IPS DF 19.7 (cell line): ENCODE measurements around the gene LMAN2.
"Not testable (repeated sequence)": the region's sequence is repeated elsewhere in the genome, so short reads cannot be mapped to it uniquely, and the experiment has no call there.

Experiments
- DNase-seq: peaks from one replicate; pipeline ENCODE4 v3.0.0-alpha.2; 2013; ENCODE audit warnings: low read depth, low spot score

The LMAN2 gene

DNA sequence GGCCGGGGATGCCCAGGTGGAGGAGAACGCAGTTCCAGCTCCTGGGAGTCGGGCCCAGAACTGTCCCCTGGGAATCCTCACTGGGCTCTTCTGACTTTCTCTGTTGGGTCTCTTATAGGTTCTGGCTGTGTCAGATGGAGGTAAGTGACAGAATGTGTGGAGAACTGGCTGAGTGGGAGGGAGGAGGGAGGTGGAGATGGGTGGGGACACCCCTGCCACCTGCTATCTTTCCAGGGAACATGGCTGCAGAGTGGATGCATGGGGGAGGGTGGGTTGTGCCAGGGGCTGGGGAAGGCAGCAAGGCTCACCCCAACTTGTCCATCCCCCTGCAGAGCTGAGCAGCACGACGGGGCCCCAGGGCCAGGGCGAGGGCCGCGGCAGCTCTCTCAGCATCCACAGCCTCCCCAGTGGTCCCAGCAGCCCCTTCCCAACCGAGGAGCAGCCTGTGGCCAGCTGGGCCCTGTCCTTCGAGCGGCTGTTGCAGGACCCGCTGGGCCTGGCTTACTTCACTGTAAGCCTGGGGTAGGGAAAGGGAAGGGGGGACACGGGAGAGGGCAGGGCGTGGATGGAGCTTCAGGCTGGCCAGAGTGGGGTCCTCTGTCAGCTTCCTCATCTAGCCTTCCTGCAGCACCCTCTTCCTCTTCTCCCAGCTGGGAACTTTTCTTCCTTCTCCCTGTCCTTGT is 14.5 kb upstream of the LMAN2 start:
- DNase-seq: no peak

DNA sequence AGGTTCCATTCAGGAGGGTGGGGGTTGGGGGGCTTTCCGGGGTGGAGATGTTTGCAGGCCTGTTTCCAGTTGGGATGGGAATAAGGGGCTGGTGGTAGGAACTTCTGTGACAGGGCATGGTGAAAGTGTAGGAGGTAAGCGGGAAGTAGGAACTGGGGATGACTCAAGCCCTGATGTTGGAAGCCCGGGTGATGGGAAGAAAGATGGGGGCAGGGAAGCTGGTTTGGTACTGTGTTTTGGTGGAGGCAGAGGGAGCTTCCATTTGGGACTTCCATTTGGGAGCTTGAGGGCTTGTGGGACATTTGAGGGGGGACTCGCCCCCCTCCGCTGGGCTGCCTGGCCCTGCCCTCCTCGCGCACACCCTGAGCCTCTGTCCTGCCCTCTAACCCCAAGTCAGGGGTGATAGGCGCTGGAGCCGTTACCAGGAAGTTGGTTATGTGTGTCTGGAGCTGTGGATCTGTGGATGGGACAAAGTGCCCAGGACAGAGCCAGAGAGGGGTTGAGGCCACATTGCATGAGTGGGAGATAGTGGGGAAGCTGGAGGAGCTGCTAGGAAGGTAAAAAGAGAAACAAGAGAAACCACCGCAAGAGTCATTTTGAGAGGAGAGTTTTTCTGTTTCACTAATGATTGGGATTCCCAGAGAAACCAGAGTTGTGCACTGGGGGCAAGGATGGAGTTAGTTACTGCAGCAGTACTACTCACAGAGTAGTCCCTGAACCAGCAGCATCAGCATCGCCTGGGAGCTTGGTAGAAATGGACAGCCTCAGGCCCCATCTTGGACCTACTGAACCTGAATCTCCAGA is 12.9 kb upstream of the LMAN2 start:
- no peak for DNase-seq

DNA sequence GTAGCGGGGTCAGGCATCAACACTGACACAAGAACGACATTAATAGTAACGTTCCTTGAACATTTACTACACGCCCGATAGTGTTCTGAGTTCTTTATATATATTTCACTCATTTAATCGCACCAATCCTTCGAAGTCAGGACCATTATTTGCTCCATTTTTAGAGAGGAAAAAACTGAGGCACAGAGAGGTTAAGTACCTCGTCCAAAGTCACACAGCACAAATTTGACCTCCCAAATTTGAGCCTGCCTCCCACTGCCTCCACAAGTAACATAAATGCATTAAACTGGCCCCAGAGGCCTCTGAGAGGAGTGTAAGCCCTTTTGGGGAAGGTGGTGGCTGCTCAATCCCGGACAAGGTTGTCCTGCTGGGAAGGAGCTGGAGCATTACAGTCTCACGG is 12.1 kb upstream of the LMAN2 start:
- no peak for DNase-seq

DNA sequence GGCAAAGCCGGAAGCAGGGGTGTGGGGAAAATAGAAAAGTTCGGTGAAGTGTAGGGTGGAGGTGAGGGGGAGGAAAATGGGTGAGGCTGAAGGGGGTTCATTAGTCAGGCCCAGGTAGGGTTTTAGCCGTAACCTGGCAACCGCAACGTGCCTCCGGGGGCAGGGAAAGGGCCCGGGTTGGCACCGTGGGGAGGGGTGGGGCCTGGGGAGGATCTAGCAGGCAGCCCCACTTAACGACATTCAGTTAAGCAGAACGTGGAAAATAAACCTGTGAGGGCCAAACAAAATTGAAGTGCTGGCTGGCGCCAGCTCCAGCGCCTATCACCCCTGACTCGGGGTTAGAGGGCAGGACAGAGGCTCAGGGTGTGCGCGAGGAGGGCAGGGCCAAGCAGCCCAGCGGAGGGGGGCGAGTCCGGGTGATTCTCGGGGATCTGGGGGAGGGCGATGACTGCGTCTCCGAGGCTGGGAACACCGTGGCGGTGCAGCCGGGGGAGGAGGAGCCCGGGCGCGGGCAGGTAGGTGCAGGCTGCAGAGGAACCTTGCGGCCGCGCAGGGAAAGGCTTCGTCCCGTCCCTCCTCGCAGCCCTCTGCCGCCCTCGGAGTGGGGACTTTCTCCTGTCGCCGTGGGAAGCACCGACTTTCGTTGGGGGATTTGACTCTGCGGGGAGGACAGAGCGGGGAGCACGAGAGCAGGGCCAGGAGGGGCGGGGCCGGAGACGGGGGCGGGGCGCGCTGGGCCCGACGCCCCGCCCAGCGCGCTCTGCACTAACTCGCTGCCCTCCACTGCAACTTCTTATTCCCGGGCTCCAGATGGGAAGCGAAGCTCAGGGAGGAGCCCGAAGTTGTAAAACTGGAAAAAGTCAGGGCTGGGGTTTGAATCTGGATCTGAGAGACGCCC is 11.4 kb upstream of the LMAN2 start:
- no peak for DNase-seq

DNA sequence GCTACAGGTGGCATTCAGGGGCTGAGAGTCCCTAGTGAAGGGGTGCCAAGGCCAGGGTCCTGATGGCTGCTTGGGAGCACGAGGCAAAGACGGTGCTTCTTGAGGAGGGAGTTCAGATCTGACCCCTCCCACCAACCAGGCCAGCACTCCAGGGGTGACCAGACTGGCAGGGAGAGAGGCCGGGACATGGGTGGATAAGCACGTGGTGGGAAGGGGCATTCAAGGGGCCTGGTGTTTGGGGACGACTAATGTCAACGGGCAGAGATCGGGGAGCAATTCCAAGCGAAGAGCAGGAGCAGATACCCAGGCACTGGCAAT is 10.8 kb upstream of the LMAN2 start:
- DNase-seq: no peak

DNA sequence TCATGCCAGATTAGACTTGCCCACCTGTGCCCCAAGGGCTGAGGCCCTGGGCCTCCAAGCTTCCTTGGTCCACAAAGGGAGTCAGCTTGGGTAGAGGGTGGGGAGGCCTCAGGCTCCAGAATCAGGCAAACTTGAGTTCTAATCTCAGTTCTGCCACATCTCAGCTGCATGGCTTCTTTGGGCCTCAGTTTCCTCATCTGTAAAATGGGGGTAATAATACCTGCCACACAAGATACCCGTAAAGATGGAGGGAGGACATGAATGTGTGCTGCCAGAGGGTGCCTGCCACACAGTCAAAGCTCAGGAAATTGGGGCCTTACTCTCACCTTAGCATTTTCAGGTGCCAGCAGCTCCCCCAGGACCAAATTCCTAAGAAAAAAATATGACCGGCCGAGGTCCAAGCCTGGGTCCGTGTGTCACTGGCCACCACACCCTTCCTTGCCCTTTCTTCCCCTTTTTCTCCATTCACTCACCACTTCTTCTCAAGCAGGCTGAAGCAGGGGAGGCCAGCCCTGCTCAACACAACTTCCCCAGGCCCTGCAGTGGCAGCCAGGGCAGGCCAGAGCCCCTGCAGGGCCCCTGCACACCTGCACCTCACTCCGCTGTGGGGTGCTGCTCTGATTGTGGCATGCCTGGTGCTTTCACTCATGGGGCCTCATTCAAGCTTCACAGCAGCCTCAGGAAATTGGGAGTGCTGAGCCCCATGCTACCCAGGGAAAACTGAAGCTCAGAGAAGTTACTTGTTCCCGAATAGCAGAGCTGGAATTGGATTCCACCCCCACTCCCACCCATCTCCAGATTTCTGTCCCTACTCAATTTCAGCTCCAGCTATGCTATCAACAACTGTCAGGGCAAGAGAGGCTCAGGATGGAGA is 10.2 kb upstream of the LMAN2 start:
- no peak for DNase-seq

DNA sequence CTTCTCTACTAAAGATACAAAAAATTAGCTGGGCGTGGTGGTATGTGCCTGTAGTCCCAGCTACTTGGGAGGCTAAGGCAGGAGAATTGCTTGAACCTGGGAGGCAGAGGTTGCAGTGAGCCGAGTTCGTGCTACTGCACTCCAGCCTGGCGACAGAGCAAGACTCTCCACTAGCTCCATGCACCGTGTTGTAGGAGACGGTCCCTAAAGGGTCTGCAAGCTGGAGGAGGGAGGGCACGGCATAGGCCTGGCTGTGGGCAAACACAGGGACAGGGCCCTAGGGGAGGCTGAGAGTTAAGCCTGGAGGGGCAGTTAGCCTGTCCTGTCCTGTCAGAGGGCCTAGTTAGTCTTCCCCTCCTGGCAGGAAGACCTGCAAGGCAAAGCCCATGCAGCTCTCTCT is 9.3 kb upstream of the LMAN2 start:
- not testable (repeated sequence) for DNase-seq

DNA sequence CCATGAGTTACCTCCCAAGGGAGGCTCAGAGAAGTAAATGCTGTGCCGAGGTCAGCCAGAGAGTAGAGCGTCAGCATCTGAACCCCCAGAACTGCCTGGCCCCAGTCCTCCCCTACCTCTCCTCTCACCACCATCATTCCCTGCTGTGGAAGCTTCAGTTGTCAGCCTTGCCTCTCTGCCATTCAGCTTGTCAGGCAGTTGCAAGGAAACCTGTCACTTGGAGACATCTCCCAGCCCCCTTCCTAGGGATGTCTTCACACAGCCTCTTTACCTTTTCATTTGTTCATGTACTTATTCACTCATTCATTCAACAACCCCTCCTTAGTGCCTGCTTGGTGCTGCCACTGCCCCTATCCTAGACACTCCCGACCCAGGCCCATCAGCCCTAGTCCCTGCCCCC is 8.4 kb upstream of the LMAN2 start:
- DNase-seq: no peak

DNA sequence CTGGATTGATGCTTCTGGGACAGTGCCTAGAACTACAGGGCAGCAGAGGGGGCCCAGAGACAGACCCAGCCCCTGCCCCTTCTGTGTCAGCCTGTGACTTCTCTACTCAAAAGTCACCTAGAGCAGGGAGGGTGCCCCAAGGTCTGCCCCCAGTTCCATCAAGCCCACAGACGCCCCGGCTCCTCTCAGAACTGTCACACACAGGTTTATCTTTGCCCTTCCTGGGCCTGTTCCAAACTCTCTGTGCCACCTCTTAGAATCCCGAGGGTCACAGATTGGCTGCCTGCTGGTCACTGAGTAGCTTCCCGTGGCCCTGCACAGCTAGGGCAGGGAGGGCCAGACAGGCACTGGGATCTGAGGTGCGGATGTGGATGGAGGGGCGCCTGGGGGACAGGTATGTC is 8.0 kb upstream of the LMAN2 start:
- DNase-seq: no peak

DNA sequence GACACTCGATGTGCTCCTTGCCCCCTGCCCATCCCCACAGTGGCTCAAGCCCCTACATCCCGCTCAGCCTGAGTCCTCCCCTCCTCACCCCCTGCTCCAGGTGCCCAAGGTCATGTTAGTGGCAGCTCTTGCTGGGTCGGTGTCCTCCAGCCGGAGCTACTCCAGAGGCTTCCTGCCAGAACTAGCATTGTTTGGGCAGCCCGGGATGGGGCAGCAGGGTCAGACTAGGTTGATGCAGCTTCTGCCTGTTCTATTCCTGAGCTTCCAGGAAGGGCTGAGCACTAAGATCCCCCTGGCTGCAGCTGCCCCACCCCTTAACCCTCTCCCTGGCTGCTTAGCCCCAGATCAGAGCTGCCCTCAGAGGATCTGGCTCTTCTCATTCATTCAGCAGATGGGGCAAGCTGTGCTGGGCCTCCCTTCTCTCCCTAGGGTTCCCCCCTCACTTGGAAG is 6.9 kb upstream of the LMAN2 start:
- DNase-seq: no peak

DNA sequence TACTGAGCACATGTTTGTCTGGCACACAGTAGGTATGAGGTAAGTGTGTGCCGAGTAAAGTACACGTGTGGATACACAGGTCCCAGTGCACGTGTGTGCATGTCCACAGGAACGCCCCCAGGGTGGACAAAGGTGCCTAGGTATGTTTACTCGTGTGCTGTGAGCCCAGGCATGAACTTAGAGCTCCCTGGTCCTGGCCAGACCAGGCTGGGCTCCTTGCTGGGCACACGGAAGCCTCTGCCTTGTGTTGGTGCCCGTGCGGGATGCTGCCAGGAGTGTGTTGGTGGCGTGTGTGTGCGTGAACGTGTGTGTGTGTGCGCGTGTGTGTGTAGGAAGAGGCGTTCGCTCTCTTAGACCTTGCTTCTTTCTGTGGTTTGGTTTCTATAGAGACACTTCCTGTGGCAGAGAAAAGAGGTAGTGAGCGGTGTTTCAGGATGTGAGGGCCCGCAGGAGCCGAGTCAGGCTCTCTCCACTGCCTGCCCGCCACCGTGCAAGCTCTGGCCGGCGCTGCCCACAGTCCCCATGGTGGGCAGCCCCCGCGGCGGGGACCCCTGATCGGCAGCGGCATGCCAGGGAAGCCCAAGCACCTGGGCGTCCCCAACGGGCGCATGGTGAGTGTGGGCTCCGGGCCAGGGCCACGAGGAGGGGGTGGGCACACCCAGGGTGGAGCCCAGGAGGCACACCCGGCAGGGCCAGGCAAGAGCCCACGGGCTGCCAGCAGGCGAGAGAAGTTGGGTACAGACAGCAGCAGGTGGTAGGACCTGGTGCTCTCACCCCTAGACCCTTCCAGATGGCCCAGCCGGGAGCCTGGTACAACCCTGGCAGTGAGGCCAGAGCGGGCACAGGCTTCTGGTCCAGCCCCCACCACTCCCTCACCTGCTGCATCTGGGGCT is 6.2 kb upstream of the LMAN2 start, which contains the start of gene RGS14:
RGS14 (plus strand) TSS at position 466 of the 893 bp plus-strand sequence; CDS start at position 567, 101 bp downstream.
- DNase-seq: no peak

DNA sequence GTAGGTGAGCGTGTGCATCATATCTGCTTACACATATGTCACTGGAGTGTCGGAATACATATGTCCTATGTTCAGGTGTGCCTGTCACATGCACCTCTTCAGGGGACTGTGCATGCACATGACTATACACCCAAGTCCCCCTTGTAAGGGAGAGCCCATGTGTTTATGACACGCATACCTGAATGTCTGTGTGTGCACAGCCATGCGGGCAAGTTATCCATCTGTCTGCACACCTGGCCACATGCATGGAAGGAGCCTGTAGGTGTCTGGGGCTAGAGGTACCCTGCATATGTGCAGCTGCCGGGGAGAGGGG is 5.6 kb upstream of the LMAN2 start:
- no peak for DNase-seq

DNA sequence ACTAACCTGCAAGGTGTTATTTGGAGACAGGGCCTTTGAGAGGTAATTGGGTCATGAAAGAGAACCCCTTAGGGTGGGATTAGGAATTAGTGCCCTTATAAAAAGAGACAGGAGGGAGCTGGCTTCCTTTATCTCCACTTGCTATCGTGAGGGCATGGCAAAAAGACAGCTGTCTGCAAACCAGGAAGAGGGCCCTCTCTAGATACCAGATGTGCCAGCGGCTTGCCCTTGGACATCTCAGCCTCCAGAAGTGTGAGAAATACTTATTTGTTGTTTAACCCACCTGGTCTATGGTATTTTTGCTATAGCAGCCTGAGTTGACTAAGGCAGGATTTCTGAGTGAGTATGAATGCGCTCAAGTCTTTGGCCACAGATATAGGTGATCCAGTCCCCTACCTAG is 5.3 kb upstream of the LMAN2 start:
- no peak for DNase-seq

DNA sequence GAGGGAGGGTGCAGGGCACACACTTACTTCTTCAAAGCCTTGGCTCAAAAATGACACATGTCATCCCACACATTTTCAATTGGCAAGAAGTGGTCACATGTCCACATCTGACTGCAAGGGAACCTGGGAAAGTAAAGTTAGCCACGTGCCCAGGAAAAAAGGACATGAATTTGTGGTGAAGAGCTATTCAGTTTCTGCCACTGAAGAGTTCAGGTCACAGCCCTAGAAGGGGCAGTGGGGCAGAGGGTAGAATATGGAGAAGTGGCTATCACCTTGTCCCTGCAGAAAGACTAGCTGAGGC is 4.3 kb upstream of the LMAN2 start:
- no peak for DNase-seq

DNA sequence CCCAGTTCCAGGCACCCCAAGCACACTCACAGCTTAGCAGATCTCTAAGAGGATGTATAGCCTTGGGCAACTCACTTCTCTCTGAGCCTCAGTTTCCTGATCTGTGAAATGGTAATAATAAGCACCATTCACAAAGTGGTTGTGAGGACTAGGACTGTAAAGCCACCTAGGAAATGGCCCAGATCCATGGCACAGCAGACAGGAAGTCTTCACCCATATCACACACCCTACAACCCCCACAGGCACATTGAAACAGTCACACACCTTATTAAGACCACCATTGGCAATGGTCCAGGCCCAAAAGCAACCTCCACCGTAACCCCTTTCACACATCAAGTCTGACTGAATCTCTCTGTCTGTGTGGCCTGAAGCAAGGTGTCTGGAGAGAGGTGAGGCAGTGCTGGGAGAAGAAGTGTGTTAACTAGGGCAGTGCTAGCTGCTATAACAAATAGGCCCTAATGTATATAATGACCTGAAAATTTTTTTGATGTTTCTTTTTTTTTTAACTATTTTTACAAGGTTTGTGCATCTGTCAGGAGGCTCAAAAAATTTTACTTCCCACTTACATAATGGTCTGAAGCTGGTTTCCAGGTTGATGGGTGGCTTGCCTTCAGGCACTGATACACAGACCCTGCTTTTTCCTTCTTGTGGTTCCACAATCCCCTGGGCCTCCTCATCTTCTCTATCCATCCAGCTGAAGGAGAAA is 3.8 kb upstream of the LMAN2 start:
- no peak for DNase-seq

DNA sequence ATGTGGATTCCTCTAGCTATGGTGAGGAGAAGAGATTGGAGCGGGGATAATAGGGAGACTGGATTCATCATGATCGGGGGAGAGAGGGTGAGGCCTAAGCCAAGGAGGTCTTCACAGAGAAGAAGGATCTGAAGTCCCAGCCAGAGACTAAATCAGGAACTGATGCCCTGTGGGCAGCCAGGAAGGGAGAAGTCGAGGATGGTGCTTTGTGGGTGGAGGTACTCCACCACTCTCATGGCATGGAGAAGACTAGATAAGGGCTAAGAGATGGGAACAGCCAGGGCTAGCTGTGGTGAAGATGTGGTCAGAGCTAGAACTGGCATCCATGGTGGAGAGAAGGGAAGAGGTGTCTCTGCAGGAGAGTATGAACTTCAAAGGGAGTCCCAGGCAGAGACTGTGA is 3.2 kb upstream of the LMAN2 start:
- no peak for DNase-seq

DNA sequence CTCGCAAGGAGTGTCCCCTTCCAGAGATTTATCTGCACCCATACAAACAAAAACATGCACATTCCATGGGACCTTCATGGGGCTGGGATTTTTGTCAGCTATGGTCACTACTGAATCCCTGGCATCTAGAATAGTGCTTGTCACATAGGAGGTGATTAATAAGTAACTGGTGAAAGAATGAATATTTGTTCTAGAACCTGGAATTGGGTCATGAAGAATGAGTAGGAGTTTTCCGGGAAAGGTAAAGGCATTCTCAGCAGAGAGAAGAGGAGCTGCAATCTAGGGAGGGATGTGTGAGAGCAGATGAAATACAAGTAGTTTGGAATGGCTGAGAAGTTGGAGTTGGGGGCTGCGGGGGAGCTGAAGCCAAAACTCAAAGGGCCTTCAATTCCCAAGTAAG is 2.8 kb upstream of the LMAN2 start:
- DNase-seq: no peak

DNA sequence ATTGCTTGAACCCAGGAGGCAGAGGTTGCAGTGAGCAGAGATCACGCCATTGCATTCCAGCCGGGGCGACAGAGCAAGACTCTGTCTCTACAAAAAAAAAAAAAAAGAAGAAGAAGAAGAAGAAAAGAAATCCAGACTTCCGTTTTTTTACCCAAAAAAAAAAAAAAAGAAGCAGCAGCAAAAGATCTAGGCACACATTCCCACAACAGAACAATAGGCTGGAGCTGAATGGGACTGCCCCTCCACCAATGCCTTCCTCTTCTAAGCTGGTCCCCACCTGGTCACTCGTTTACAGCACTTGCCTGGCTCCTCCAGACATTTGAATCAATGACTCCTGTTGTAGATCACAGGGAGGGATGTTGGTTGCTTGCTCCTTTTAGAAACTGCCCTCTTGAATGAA is 1.6 kb upstream of the LMAN2 start:
- no peak for DNase-seq

DNA sequence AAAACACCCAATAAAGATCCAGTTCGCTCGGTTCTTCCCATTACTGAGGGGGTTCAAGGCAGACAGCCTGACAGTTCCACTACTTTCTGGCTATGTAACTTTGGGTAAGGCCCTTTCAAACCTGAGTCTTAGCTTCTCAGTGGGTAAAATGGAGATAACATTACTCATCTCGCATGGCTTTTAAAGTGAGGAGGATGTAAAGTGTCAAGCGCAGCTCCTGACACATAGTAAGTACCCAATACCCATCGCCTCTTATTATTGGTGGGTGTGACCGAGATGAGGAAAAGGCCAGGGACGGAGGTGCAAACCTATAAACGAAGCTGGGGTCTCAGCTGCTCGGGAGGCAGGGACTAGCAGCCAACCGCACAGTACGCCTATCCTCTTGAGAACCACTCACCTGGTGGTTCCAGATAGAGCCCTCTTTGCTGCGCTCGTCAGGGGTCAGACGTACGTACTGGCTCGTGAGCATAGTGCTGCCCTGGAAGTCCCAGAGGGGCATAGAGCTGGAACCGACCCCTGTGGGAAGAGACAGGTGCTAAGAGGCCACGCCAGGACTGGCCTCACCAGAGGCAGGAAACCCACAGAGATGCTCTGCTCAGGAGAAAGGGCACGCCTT is 584 bp downstream of the LMAN2 start:
- no peak for DNase-seq

DNA sequence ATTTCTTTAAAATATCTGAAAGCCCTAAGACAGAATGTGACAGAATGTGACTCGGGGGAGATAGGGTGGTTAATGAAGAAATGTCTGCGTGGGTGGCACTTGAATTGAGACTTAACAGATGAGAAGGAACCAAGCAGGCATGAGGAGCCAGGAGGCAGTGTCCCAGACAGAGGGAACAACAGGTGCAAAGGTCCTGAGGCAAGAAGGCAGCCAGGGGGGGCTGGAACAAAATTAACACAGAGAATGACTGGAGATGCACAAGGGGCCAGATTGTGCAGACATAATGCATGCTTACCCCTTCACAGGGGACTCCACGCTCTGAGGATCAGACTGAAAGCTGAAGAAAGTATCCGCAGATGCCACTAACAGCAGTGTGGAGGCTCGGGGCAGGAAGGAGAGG is 1.7 kb downstream of the LMAN2 start:
- DNase-seq: no peak
